K562 (cell line): ENCODE data around the gene CYP2A6. TPM values are rescaled to one million over a fixed set of nuclear protein-coding genes. Genes with fewer than 3 reads are reported as not detected.

Experiments
- BRD4 ChIP-seq: fragments of 200-600 bp; sonication (generic); IDR thresholded peaks from 2 replicates; pipeline ENCODE4 v1.6.1; 2017; ENCODE audit warnings: inconsistent platforms
- C11orf30 ChIP-seq: fragments of 450-650 bp; IDR thresholded peaks from 2 replicates; pipeline ENCODE4 v1.6.1; 2016; ENCODE audit warnings: low read depth, mild to moderate bottlenecking
- CBX2 ChIP-seq: fragments of 200-600 bp; sonication (generic); IDR thresholded peaks from one replicate; pipeline ENCODE4 v1.6.1; 2012; ENCODE audit warnings: mild to moderate bottlenecking, low read length, inconsistent platforms; ENCODE audit not compliant: insufficient read depth, poor library complexity, severe bottlenecking
- CBX8 ChIP-seq: fragments of 200-600 bp; sonication (generic); IDR thresholded peaks from 2 replicates; pipeline ENCODE4 v1.6.1; 2012; ENCODE audit warnings: borderline replicate concordance, mixed run types, low read depth, mild to moderate bottlenecking, moderate library complexity, mixed read lengths, low read length, control low read depth, inconsistent platforms; ENCODE audit not compliant: poor library complexity, severe bottlenecking; ENCODE audit errors: extremely low read depth
- E2F5 ChIP-seq: sonication (generic); formaldehyde crosslinking; IDR thresholded peaks from 2 replicates; pipeline ENCODE4 v1.8.0; 2022; ENCODE audit warnings: mild to moderate bottlenecking, missing genetic modification reagents
- ESRRB ChIP-seq: fragments of 250-450 bp; sonication (Bioruptor Pico); IDR thresholded peaks from 2 replicates; pipeline ENCODE4 v1.5.0; 2020; ENCODE audit warnings: mild to moderate bottlenecking, moderate library complexity, borderline replicate concordance
- GABPB1 ChIP-seq: sonication (generic); formaldehyde crosslinking; IDR thresholded peaks from 2 replicates; pipeline ENCODE4 v1.8.0; 2022; ENCODE audit warnings: mild to moderate bottlenecking, missing genetic modification reagents
- KLF1 ChIP-seq: fragments of 450-650 bp; IDR thresholded peaks from 2 replicates; pipeline ENCODE4 v1.6.1; 2016; ENCODE audit warnings: missing genetic modification characterization, missing compliant biosample characterization
- KLF16 ChIP-seq: IDR thresholded peaks from 2 replicates; pipeline ENCODE4 v1.6.1; 2016; ENCODE audit warnings: antibody characterized with exemption
- MCM7 ChIP-seq, 2 experiments: fragments of 450-650 bp; IDR thresholded peaks; 2 replicates each; pipeline ENCODE4 v1.6.1; 2016 to 2018
- MEF2D ChIP-seq: conservative IDR thresholded peaks from 2 replicates; pipeline ENCODE4 v1.6.1; 2016; ENCODE audit warnings: low read depth, missing genetic modification characterization, missing compliant biosample characterization
- NFIC ChIP-seq: fragments of 450-650 bp; IDR thresholded peaks from 2 replicates; pipeline ENCODE4 v1.6.1; 2017; ENCODE audit warnings: mild to moderate bottlenecking, inconsistent platforms
- NFRKB ChIP-seq: fragments of 450-650 bp; IDR thresholded peaks from 2 replicates; pipeline ENCODE4 v1.6.1; 2016; ENCODE audit warnings: low read depth
- OTX1 ChIP-seq: fragments of 450-650 bp; formaldehyde crosslinking; IDR thresholded peaks from 2 replicates; pipeline ENCODE4 v1.4.0; 2022; ENCODE audit warnings: mild to moderate bottlenecking
- PHF20 ChIP-seq: fragments of 450-650 bp; IDR thresholded peaks from 2 replicates; pipeline ENCODE4 v1.6.1; 2018; ENCODE audit not compliant: partially characterized antibody
- POLR2AphosphoS2 ChIP-seq: IDR thresholded peaks from 2 replicates; pipeline ENCODE4 v1.6.1; 2012; ENCODE audit warnings: low read length, improper control_type of control experiment
- SETDB1 ChIP-seq: IDR thresholded peaks from one replicate; pipeline ENCODE4 v1.6.1; 2012; ENCODE audit warnings: low read length, control low read depth, inconsistent platforms
- SLC30A9 ChIP-seq: fragments of 250-450 bp; sonication (Bioruptor Pico); IDR thresholded peaks from 2 replicates; pipeline ENCODE4 v1.8.0; 2022; ENCODE audit warnings: mild to moderate bottlenecking, moderate library complexity
- SNIP1 ChIP-seq: fragments of 450-650 bp; IDR thresholded peaks from 2 replicates; pipeline ENCODE4 v1.7.1; 2017; ENCODE audit warnings: low read depth, mild to moderate bottlenecking
- SUPT5H ChIP-seq: fragments of 450-650 bp; IDR thresholded peaks from 2 replicates; pipeline ENCODE4 v1.6.1; 2016
- TBP ChIP-seq: optimal IDR thresholded peaks from 2 replicates; pipeline ENCODE3; 2011; ENCODE audit warnings: low read depth, low read length, improper control_type of control experiment
- XRCC4 ChIP-seq: IDR thresholded peaks from one replicate; pipeline ENCODE4 v1.6.1; 2011; ENCODE audit not compliant: insufficient read depth, insufficient read length; ENCODE audit errors: extremely low read depth
- ZBTB33 ChIP-seq: sonication (generic); formaldehyde crosslinking; IDR thresholded peaks from 2 replicates; pipeline ENCODE4 v1.8.1; 2023; ENCODE audit warnings: mild to moderate bottlenecking, missing genetic modification reagents
- ZNF239 ChIP-seq: fragments of 250-450 bp; sonication (Bioruptor Pico); IDR thresholded peaks from 2 replicates; pipeline ENCODE4 v1.4.0; 2020; ENCODE audit warnings: mild to moderate bottlenecking
- ZNF253 ChIP-seq: fragments of 250-450 bp; sonication (Bioruptor Pico); conservative IDR thresholded peaks from 2 replicates; pipeline ENCODE4 v1.6.1; 2021; ENCODE audit warnings: mild to moderate bottlenecking
- ZNF282 ChIP-seq: sonication (generic); formaldehyde crosslinking; IDR thresholded peaks from 2 replicates; pipeline ENCODE4 v1.8.1; 2023; ENCODE audit warnings: missing genetic modification reagents
- ZNF311 ChIP-seq: fragments of 250-450 bp; sonication (Bioruptor Pico); IDR thresholded peaks from 2 replicates; pipeline ENCODE4 v1.4.0; 2020; ENCODE audit warnings: mild to moderate bottlenecking, moderate library complexity
- ZNF384 ChIP-seq: IDR thresholded peaks from 2 replicates; pipeline ENCODE4 v1.6.1; 2012; ENCODE audit warnings: low read depth, low read length, improper control_type of control experiment
- polyA plus RNA-seq, 8 experiments: library from polyadenylated mRNA; depleted of rRNA in 4 of 8; stranded (reverse) in 5 of 8; unstranded in 3 of 8; fragments of >200 nt; fragmentation: Nextera tagmentation in 2 of 8; fragmentation: Illumina TruSeq in 1 of 8; extraction: Ambion mirVana in 2 of 8; extraction: Trizol in 1 of 8; gene quantifications; 2 replicates each; pipeline versions ENCODE4 v1.2.1 to v1.2.3, GENCODE V29; 2011 to 2014; ENCODE audit warnings: inconsistent platforms in 1 of 8, missing spikeins in 1 of 8
- total RNA-seq, 7 experiments: library from RNA; depleted of rRNA in 6 of 7; stranded (reverse); fragments of >200 nt in 6 of 7; fragmentation: Illumina TruSeq in 2 of 7; extraction: Trizol in 2 of 7; gene quantifications; 2 replicates each; pipeline versions ENCODE4 v1.2.1 to v1.2.3, GENCODE V29; 2011 to 2021; ENCODE audit warnings: low replicate concordance in 1 of 7

Gene CYP2A6
- total and polyA plus RNA-seq, 9 of the 15 experiments (the other 6 are each of a cell fraction or from before 2014, with no cell fraction given) = 0.31 TPM; not detected in 8

- TF ChIP-seq CBX8 (no peak), ESRRB (CRISPR knock-in tag) (no peak), C11orf30 (no peak), E2F5 (CRISPR knock-in tag) (no peak), ZNF384 (no peak), XRCC4 (no peak), ZNF253 (no peak), NFRKB (no peak), SLC30A9 (CRISPR knock-in tag) (no peak), SUPT5H (no peak), KLF1 (tag) (no peak), BRD4 (no peak), MEF2D (no peak), SETDB1 (no peak), SNIP1 (no peak), PHF20 (no peak), KLF16 (no peak), ZNF239 (CRISPR knock-in tag) (no peak), ZNF282 (no peak), CBX2 (no peak), MCM7 (IDR thresholded peaks at IDR 0.05) (no peak), OTX1 (CRISPR knock-in tag) (no peak), TBP (no peak), POLR2AphosphoS2 (no peak), GABPB1 (CRISPR knock-in tag) (no peak), NFIC (no peak; the same call in 1 of the 2 replicates), ZNF311 (CRISPR knock-in tag) (no peak), ZBTB33 (CRISPR knock-in tag) (no peak)
These were observed 18.5 kb downstream of the CYP2A6 start (continued) for GRCh38 chr19:40831502-40832430.
